ENCODE results near the gene MS4A8.

DNA sequence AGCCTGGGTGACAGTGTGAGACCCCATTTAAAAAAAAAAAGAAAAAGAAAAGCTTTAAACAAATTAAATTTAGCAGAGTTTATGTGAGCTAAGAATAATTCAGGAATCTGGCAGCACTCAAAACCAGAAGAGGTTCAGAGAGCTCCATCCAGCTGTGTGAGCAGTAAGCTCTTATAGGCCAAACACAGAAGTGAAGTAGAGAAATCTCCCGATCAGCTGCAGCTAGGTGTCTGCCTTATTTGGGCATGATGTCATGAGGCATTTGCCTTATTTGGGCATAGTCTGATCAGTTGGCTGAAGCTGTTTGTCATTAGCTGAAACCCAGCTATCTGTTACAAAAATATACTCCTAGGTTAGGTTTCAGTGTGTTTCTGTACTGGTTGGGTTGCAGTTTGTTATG is 65.5 kb downstream of the MS4A8 start:
- TF ChIP-seq, protein P1, sequence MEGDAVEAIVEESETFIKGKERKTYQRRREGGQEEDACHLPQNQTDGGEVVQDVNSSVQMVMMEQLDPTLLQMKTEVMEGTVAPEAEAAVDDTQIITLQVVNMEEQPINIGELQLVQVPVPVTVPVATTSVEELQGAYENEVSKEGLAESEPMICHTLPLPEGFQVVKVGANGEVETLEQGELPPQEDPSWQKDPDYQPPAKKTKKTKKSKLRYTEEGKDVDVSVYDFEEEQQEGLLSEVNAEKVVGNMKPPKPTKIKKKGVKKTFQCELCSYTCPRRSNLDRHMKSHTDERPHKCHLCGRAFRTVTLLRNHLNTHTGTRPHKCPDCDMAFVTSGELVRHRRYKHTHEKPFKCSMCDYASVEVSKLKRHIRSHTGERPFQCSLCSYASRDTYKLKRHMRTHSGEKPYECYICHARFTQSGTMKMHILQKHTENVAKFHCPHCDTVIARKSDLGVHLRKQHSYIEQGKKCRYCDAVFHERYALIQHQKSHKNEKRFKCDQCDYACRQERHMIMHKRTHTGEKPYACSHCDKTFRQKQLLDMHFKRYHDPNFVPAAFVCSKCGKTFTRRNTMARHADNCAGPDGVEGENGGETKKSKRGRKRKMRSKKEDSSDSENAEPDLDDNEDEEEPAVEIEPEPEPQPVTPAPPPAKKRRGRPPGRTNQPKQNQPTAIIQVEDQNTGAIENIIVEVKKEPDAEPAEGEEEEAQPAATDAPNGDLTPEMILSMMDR (CRISPR knock-in tag; IDR thresholded peaks at IDR 0.05): no peak
- TF ChIP-seq, protein P2, sequence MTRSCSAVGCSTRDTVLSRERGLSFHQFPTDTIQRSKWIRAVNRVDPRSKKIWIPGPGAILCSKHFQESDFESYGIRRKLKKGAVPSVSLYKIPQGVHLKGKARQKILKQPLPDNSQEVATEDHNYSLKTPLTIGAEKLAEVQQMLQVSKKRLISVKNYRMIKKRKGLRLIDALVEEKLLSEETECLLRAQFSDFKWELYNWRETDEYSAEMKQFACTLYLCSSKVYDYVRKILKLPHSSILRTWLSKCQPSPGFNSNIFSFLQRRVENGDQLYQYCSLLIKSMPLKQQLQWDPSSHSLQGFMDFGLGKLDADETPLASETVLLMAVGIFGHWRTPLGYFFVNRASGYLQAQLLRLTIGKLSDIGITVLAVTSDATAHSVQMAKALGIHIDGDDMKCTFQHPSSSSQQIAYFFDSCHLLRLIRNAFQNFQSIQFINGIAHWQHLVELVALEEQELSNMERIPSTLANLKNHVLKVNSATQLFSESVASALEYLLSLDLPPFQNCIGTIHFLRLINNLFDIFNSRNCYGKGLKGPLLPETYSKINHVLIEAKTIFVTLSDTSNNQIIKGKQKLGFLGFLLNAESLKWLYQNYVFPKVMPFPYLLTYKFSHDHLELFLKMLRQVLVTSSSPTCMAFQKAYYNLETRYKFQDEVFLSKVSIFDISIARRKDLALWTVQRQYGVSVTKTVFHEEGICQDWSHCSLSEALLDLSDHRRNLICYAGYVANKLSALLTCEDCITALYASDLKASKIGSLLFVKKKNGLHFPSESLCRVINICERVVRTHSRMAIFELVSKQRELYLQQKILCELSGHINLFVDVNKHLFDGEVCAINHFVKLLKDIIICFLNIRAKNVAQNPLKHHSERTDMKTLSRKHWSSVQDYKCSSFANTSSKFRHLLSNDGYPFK (CRISPR knock-in tag; IDR thresholded peaks at IDR 0.05; ENCODE audit: borderline replicate concordance): no peak
- TF ChIP-seq ZBTB7A (CRISPR knock-in tag; IDR thresholded peaks at IDR 0.05) (no peak), ZNF264 (CRISPR knock-in tag; IDR thresholded peaks at IDR 0.05) (no peak), POLR2AphosphoS5 (IDR thresholded peaks at IDR 0.05; ENCODE audit: low read depth, low read length) (no peak), HCFC1 (IDR thresholded peaks at IDR 0.05; ENCODE audit: low read depth, low read length) (no peak), RAD21 (CRISPR knock-in tag; IDR thresholded peaks at IDR 0.05) (no peak)
